AG09309 (cell line): Measurements from ENCODE around the gene RPN1.
"Not testable (repeated sequence)": the region's sequence is repeated elsewhere in the genome, so short reads cannot be mapped to it uniquely, and the experiment has no call there.

Experiments
- DNase-seq: peaks from one replicate; pipeline ENCODE4 v3.0.0-alpha.2; 2010; ENCODE audit warnings: low read depth
- H3K4me3 ChIP-seq: 2 replicates; pipeline ENCODE4 v1.5.1; 2011; ENCODE audit warnings: mild to moderate bottlenecking, low read depth, low read length, moderate library complexity; ENCODE audit not compliant: control insufficient read depth
- TF ChIP-seq, protein P1 (sequence below): IDR thresholded peaks from 2 replicates; pipeline ENCODE4 v1.5.1; 2011; ENCODE audit warnings: mild to moderate bottlenecking, low read depth, low read length, inconsistent platforms; ENCODE audit not compliant: insufficient read depth, control insufficient read depth; ENCODE audit errors: missing control alignments

The RPN1 gene

DNA sequence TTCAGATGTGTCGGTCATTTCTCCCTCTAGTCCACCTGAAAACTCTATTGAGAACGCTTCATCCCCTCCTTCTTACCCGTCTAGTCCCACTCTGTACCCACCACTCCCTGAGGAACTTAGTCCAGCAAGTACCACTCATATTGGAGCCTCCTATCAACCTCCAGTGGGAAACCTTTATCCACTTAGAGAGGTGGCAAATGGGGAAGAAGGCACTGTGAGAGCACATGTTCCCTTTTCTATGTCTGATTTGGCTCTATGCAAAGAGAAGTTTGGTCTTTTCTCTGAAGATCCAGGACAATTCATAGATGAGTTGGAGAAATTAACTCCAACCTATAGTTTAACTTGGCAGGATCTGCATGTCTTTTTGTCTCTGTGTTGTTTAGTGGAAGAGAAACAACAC, 17.0 kb upstream of the RPN1 start:
- TF ChIP-seq, protein P1, sequence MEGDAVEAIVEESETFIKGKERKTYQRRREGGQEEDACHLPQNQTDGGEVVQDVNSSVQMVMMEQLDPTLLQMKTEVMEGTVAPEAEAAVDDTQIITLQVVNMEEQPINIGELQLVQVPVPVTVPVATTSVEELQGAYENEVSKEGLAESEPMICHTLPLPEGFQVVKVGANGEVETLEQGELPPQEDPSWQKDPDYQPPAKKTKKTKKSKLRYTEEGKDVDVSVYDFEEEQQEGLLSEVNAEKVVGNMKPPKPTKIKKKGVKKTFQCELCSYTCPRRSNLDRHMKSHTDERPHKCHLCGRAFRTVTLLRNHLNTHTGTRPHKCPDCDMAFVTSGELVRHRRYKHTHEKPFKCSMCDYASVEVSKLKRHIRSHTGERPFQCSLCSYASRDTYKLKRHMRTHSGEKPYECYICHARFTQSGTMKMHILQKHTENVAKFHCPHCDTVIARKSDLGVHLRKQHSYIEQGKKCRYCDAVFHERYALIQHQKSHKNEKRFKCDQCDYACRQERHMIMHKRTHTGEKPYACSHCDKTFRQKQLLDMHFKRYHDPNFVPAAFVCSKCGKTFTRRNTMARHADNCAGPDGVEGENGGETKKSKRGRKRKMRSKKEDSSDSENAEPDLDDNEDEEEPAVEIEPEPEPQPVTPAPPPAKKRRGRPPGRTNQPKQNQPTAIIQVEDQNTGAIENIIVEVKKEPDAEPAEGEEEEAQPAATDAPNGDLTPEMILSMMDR: no peak
- no peak for DNase-seq
- H3K4me3 ChIP-seq: no peak overlapping the region

DNA sequence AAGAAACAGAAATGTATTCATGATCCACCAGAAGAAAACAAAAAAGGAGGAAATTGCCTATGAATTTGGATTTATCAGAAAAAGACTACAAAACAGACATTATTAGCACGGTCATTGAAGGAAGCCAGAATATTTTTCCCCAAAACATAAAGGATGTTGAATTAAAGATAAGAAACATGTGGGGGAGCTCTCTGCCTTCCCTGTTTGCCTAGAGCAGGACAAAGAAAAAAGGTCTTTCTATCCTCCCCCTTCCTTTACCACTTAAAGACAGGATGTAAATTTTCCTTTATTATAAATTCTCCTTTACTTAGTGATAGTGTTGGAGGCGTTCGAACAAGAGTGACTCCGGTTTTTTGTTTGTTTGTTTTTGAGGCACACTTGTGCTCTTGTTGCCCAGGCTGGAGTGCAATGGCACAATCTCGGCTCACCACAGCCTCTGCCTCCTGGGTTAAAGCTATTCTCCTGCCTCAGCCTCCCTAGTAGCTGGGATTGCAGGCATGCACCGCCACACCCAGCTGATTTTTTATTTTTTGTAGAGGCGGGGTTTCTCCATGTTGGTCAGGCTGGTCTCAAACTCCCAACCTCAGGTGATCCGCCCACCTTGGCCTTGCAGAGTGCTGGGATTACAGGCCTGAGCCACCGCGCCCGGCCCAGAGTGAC, 14.9 kb upstream of the RPN1 start:
- no peak for DNase-seq
- TF ChIP-seq, protein P1: no peak
- no peak overlapping the region for H3K4me3 ChIP-seq

DNA sequence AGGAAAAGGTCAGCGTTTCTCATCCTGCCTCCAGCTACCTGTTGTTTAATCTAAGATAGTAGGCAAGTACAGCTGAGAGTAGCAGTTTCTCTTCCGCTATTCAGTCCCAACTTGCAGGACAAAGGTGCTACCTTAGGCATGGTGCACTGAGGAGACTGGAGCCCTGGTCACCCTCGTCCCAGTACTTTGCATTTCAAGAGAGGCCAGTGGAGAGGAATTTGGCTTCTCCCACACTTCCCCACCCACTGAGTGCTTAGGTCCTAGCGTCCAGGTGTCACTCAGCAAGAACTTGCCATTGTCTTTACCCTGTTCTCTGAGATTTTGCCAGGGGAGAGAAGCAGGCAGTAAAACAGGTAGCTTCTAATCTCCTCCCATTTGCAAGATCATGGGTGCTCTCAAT, 12.5 kb upstream of the RPN1 start:
- no peak for DNase-seq
- no peak overlapping the region for H3K4me3 ChIP-seq
- TF ChIP-seq, protein P1: no peak

DNA sequence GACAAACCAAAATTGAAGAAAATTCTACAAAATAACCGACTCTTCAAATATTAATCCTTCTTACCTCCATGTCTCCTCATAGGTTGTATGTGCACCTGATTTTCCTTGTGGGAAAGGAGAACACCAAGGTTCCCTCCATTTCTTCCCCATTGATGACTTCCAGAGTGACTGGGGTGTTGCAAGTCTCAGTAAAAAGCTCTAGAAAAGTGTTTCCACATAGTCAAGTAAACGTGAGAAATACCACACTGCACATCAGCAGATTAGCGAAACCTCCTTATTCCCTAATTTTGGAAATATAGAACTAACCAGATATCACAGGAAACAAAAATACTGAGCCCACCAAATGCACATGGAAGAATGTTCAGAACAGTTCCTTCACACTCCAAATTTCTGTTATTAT, 4.9 kb upstream of the RPN1 start:
- DNase-seq: no peak
- TF ChIP-seq, protein P1: no peak
- no peak overlapping the region for H3K4me3 ChIP-seq

DNA sequence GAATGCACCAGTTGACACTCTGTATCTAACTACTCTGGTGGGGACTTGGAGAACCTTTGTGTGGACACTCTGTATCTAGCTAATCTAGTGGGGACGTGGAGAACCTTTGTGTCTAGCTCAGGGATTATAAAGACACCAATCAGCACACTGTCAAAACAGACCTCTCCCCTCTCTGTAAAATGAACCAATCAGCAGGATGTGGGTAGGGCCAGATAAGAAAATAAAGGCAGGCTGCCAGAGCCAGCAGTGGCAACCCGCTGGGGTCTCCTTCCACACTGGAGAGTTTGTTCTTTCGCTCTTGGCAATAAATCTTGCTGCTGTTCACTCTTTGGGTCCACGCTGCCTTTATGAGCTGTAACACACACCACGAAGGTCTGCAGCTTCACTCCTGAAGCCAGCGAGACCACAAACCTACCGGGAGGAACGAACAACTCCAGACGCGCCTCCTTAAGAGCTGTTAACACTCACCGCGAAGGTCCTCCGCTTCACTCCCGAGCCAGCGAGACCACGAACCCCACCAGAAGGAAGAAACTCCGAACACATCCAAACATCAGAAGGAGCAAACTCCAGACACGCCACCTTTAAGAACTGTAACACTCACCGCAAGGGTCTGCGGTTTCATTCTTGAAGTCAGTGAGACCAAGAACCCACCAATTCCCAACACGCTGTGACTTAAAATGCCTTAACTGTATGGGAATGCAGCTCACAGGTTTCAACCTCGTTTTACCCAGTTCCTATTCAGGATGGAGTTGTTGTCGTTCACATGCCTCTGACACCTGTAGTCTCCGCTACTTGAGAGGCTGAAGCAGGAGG, 3.6 kb upstream of the RPN1 start:
- not testable (repeated sequence) for DNase-seq, H3K4me3 ChIP-seq

DNA sequence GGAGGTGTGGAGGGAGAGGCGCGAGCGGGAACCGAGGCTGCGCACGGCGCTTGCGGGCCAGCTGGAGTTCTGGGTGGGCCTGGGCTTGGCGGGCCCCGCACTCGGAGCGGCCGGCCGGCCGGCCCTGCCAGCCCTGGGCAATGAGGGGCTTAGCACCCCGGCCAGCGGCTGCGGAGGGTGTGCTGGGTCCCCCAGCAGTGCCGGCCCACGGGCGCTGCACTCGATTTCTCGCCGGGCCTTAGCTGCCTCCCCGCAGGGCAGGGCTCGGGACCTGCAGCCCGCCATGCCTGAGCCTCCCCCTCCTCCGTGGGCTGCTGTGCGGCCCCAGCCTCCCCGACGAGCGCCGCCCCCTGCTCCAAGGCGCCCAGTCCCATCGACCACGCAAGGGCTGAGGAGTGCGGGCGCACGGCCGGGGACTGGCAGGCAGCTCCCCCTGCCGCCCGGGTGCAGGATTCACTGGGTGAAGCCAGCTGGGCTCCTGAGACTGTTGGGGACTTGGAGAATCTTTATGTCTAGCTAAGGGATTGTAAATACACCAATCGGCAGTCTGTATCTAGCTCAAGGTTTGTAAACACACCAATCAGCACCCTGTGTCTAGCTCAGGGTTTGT, 2.9 kb upstream of the RPN1 start:
- H3K4me3 ChIP-seq, DNase-seq: not testable (repeated sequence)

DNA sequence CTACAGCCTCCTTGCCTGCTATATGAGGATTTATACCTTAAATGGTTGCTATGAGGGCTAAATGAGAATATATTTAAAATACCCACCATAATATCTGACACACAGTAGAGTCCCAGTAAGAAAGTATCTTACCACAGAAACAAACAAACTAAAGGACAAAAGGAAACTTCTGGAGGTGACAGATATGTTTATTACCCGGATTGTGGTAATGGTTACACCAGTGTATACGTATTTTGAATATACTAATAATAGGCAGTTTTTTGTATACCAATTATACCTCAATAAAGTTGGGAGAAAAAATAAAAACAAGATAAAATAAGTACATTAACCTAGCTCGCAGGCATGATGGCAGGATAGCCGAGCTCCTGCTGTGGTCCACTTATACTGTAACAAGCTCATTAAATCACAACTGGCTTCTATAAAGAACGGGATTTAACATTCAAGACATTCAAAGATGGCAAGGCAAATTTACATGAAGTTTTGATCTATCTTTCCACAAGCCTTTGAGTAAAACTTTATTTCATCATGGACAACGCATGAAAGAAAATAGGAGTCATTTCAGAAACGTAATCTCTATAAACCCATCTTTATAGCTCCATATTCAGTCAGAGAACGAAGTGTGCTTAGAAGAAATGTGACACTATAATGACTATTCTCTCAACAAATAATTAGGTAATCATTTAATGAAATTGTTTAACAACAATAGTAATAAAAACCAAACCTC, 1.5 kb downstream of the RPN1 start:
- TF ChIP-seq, protein P1: no peak
- peak overlapping the region; percentile 92 for H3K4me3 ChIP-seq
- DNase-seq: no peak
